Endothelial cell of umbilical vein (primary cell): ENCODE measurements around the gene UFSP1.

Experiments
- CTCF ChIP-seq, 2 donors: IDR thresholded peaks; 1 replicate in 1 of 2; 2 replicates in 1 of 2; pipeline ENCODE4 v1.5.1; 2011; ENCODE audit warnings: low read length in 2 of 2, mild to moderate bottlenecking in 2 of 2, moderate library complexity in 2 of 2, control low read depth in 1 of 2, inconsistent platforms in 1 of 2, low read depth in 1 of 2; ENCODE audit not compliant: insufficient read depth in 1 of 2; ENCODE audit errors: extremely low read depth in 1 of 2
- EZH2 ChIP-seq: IDR thresholded peaks from 2 replicates; pipeline ENCODE4 v1.6.1; 2012; ENCODE audit warnings: borderline replicate concordance, low read depth, mild to moderate bottlenecking, moderate library complexity, low read length, inconsistent platforms; ENCODE audit not compliant: severe bottlenecking
- FOS ChIP-seq: IDR thresholded peaks from 2 replicates; pipeline ENCODE4 v1.6.1; 2011; ENCODE audit warnings: mild to moderate bottlenecking, low read length, moderate library complexity, borderline replicate concordance; ENCODE audit not compliant: insufficient read depth
- GATA2 ChIP-seq: IDR thresholded peaks from 2 replicates; pipeline ENCODE4 v1.7.0; 2011; ENCODE audit warnings: low read depth, mild to moderate bottlenecking, moderate library complexity, mixed read lengths, low read length; ENCODE audit not compliant: insufficient read length, insufficient read depth
- JUN ChIP-seq: IDR thresholded peaks from 2 replicates; pipeline ENCODE4 v1.6.1; 2011; ENCODE audit warnings: borderline replicate concordance, low read depth; ENCODE audit not compliant: insufficient read length, insufficient read depth
- MAX ChIP-seq: IDR thresholded peaks from 2 replicates; pipeline ENCODE4 v1.6.1; 2011; ENCODE audit not compliant: insufficient read depth, insufficient read length
- MYC ChIP-seq: IDR thresholded peaks from one replicate; pipeline ENCODE4 v1.6.1; 2011; ENCODE audit warnings: mild to moderate bottlenecking, low read depth, low read length
- POLR2A ChIP-seq: IDR thresholded peaks from 2 replicates; pipeline ENCODE4 v1.6.1; 2012; ENCODE audit warnings: low read depth, mild to moderate bottlenecking, control low read depth, low read length
- POLR2AphosphoS5 ChIP-seq: IDR thresholded peaks from 2 replicates; pipeline ENCODE4 v1.6.1; 2012; ENCODE audit warnings: low read depth, mild to moderate bottlenecking, control low read depth, low read length, moderate library complexity; ENCODE audit not compliant: insufficient read depth

- TF ChIP-seq CTCF (IDR thresholded peaks at IDR 0.05; ENCODE audit: extremely low read depth in 1 of 2, insufficient read depth in 1 of 2, low read depth in 1 of 2, low read length in 2 of 2) (peak; percentile 65 to 88), POLR2A (no peak), EZH2 (no peak), MYC (no peak), JUN (no peak), POLR2AphosphoS5 (no peak), MAX (no peak), FOS (no peak), GATA2 (no peak)
Measured at GRCh38 chr7:100894860-100895700, 5.6 kb upstream of the UFSP1 start.
